GM23338 (cell line): Measurements from ENCODE around the gene DNTTIP2. TPM values are rescaled to one million over a fixed set of nuclear protein-coding genes. Genes with fewer than 3 reads are reported as not detected.

ENCODE experiments used
- ATAC-seq: fragments of 200-7000 bp; cut with Tn5 transposase; 3 replicates; pipeline ENCODE4 v1.9.1; 2020
- DNase-seq: peaks from one replicate; pipeline ENCODE4 v3.0.0-alpha.2; 2015; ENCODE audit warnings: low spot score
- H2AFZ ChIP-seq: fragments of 200-600 bp; sonication (generic); 2 replicates; pipeline ENCODE4 v1.8.0; 2016; ENCODE audit warnings: antibody characterized with exemption, mild to moderate bottlenecking, moderate library complexity
- H3F3A ChIP-seq: fragments of 200-600 bp; sonication (generic); replicated peaks from 2 replicates; pipeline ENCODE4 v1.8.0; 2017; ENCODE audit warnings: antibody characterized with exemption, mixed run types, low read depth
- H3K27ac ChIP-seq: fragments of 200-600 bp; sonication (generic); 2 replicates; pipeline ENCODE4 v1.6.1; 2016; ENCODE audit warnings: low read depth
- H3K27me3 ChIP-seq: fragments of 200-600 bp; sonication (generic); 2 replicates; pipeline ENCODE4 v1.8.0; 2016; ENCODE audit warnings: mild to moderate bottlenecking, mixed run types, moderate library complexity; ENCODE audit not compliant: insufficient read depth
- H3K36me3 ChIP-seq: fragments of 200-600 bp; sonication (generic); 2 replicates; pipeline ENCODE4 v1.8.0; 2016; ENCODE audit warnings: mild to moderate bottlenecking; ENCODE audit not compliant: insufficient read depth
- H3K4me1 ChIP-seq: fragments of 200-600 bp; sonication (generic); 2 replicates; pipeline ENCODE4 v1.8.0; 2016; ENCODE audit warnings: mild to moderate bottlenecking, moderate library complexity; ENCODE audit not compliant: insufficient read depth
- H3K4me2 ChIP-seq: fragments of 200-600 bp; sonication (generic); 2 replicates; pipeline ENCODE4 v1.7.1; 2017; ENCODE audit warnings: mixed run types
- H3K4me3 ChIP-seq: fragments of 200-600 bp; sonication (generic); 2 replicates; pipeline ENCODE4 v1.6.1; 2016; ENCODE audit warnings: mixed run types
- H3K79me2 ChIP-seq: fragments of 200-600 bp; sonication (generic); replicated peaks from 2 replicates; pipeline ENCODE4 v1.8.0; 2017; ENCODE audit warnings: mild to moderate bottlenecking; ENCODE audit not compliant: insufficient read depth
- H3K9me2 ChIP-seq: fragments of 200-600 bp; sonication (generic); 2 replicates; pipeline ENCODE4 v1.8.0; 2017; ENCODE audit not compliant: insufficient read depth
- H4K20me1 ChIP-seq: fragments of 200-600 bp; sonication (generic); replicated peaks from 2 replicates; pipeline ENCODE4 v1.8.0; 2017; ENCODE audit warnings: mild to moderate bottlenecking; ENCODE audit not compliant: insufficient read depth
- H3K27ac Mint-ChIP-seq: 2 replicates; pipeline ENCODE4 v1.8.0; 2020; ENCODE audit warnings: inconsistent platforms, mild to moderate bottlenecking, moderate library complexity, mixed read lengths
- H3K27me3 Mint-ChIP-seq: 3 replicates; pipeline ENCODE4 v1.8.0; 2022; ENCODE audit warnings: low read depth, mild to moderate bottlenecking, moderate library complexity, mixed read lengths, inconsistent platforms; ENCODE audit not compliant: insufficient read depth, poor library complexity
- H3K36me3 Mint-ChIP-seq: 3 replicates; pipeline ENCODE4 v1.8.0; 2021; ENCODE audit warnings: low read depth, mild to moderate bottlenecking, inconsistent platforms, moderate library complexity, mixed read lengths
- H3K4me1 Mint-ChIP-seq: 3 replicates; pipeline ENCODE4 v1.8.0; 2020; ENCODE audit warnings: mild to moderate bottlenecking, inconsistent platforms, mixed read lengths
- H3K4me3 Mint-ChIP-seq: 3 replicates; pipeline ENCODE4 v1.8.0; 2021; ENCODE audit warnings: moderate library complexity, mild to moderate bottlenecking, inconsistent platforms, mixed read lengths
- H3K9me3 Mint-ChIP-seq: 3 replicates; pipeline ENCODE4 v1.8.0; 2020; ENCODE audit warnings: moderate library complexity, mild to moderate bottlenecking, inconsistent platforms, mixed read lengths
- CREB1 ChIP-seq: fragments of 250-450 bp; sonication (Bioruptor Pico); IDR thresholded peaks from 2 replicates; pipeline ENCODE4 v1.5.0; 2020; ENCODE audit warnings: low read depth, mild to moderate bottlenecking, moderate library complexity
- EZH2 ChIP-seq: fragments of 200-600 bp; sonication (generic); IDR thresholded peaks from one replicate; pipeline ENCODE4 v1.8.0; 2017; ENCODE audit warnings: antibody characterized with exemption, mild to moderate bottlenecking, low read depth; ENCODE audit not compliant: unreplicated experiment
- EZH2phosphoT487 ChIP-seq: fragments of 200-600 bp; sonication (generic); IDR thresholded peaks from one replicate; pipeline ENCODE4 v1.8.1; 2018; ENCODE audit warnings: antibody characterized with exemption; ENCODE audit not compliant: unreplicated experiment
- NANOG ChIP-seq: IDR thresholded peaks from 2 replicates; pipeline ENCODE4 v1.6.1; 2016; ENCODE audit warnings: antibody characterized with exemption, borderline replicate concordance
- POLR2AphosphoS5 ChIP-seq: IDR thresholded peaks from 2 replicates; pipeline ENCODE4 v1.6.1; 2016; ENCODE audit warnings: antibody characterized with exemption, low read depth
- STAT1 ChIP-seq: IDR thresholded peaks from one replicate; pipeline ENCODE4 v1.6.1; 2016; ENCODE audit warnings: antibody characterized with exemption; ENCODE audit not compliant: unreplicated experiment
- ZNF331 ChIP-seq: fragments of 250-450 bp; sonication (Bioruptor Pico); IDR thresholded peaks from 2 replicates; pipeline ENCODE4 v1.5.0; 2020; ENCODE audit warnings: low read depth, mild to moderate bottlenecking, moderate library complexity
- polyA plus RNA-seq: library from polyadenylated mRNA; unstranded; fragments of >200 nt; fragmentation: Nextera tagmentation; extraction: Ambion mirVana; gene quantifications from 2 replicates; pipeline ENCODE4 v1.2.1, GENCODE V29; 2016
- total RNA-seq: library from RNA; depleted of rRNA; stranded (reverse); fragments of >200 nt; shearing (Covaris generic); gene quantifications from 2 replicates; pipeline ENCODE4 v1.2.3, GENCODE V29; 2014
- TF ChIP-seq, protein P1 (sequence below): IDR thresholded peaks from one replicate; pipeline ENCODE4 v1.6.1; 2018; ENCODE audit warnings: antibody characterized with exemption; ENCODE audit not compliant: unreplicated experiment

DNTTIP2 gene
- total and polyA plus RNA-seq, 2 experiments from 2014 or later, result 48.1 to 91.3 TPM

DNA sequence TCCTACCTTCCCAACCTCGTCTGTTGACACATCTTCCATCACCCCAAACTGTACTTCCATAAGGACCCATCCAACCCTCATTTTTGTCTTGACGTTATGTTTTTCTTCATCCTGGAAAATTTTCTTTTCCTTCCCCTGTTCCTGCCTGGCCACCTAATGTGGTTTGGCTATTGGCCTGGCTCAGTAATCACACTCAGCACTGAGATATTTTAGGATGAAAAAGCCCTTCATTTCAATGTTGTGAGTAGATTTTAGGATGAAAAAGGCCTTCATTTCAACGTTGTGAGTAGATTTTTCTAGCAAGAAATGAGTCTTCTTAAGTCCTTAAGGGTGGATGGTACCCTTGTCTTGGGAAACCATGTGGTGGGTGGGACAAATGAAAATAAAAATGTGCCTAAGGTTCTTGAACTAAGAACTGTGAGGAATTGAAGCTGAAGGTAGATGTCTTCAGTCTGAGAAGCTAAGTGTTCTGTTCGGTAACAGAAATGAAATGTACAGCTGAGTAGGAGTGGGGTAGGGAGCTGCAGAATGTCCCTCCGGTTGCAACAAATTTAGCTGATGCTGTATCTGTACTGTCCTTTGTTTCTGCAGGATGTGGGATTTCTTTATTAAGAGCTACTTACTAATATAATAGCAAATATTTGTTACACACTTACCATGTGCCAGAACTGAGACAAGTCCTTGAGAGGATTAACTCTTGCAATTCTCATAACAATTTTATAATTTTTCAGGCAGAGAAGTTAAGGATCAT lies 36.1 kb downstream of the DNTTIP2 start:
- Histone ChIP-seq H3K4me2 (no peak overlapping the region), H2AFZ (no peak overlapping the region), H3K27me3 (no peaks in the 10 kb centered on the region), H3F3A (peaks cover 4% of the 10 kb centered on the region; the same call in 1 of the 2 replicates), H3K36me3 (no peaks in the 10 kb centered on the region), H3K79me2 (no peaks in the 10 kb centered on the region), H3K4me1 (no peaks in the 10 kb centered on the region; the same call in 1 of the 2 replicates), H3K9me2 (peaks cover 3% of the 10 kb centered on the region; the same call in 1 of the 2 replicates), H3K27ac (no peak overlapping the region), H3K4me3 (no peak overlapping the region), H4K20me1 (no peaks in the 10 kb centered on the region)
- TF ChIP-seq, protein P1, sequence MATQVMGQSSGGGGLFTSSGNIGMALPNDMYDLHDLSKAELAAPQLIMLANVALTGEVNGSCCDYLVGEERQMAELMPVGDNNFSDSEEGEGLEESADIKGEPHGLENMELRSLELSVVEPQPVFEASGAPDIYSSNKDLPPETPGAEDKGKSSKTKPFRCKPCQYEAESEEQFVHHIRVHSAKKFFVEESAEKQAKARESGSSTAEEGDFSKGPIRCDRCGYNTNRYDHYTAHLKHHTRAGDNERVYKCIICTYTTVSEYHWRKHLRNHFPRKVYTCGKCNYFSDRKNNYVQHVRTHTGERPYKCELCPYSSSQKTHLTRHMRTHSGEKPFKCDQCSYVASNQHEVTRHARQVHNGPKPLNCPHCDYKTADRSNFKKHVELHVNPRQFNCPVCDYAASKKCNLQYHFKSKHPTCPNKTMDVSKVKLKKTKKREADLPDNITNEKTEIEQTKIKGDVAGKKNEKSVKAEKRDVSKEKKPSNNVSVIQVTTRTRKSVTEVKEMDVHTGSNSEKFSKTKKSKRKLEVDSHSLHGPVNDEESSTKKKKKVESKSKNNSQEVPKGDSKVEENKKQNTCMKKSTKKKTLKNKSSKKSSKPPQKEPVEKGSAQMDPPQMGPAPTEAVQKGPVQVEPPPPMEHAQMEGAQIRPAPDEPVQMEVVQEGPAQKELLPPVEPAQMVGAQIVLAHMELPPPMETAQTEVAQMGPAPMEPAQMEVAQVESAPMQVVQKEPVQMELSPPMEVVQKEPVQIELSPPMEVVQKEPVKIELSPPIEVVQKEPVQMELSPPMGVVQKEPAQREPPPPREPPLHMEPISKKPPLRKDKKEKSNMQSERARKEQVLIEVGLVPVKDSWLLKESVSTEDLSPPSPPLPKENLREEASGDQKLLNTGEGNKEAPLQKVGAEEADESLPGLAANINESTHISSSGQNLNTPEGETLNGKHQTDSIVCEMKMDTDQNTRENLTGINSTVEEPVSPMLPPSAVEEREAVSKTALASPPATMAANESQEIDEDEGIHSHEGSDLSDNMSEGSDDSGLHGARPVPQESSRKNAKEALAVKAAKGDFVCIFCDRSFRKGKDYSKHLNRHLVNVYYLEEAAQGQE, result no peak
- Mint-ChIP-seq H3K4me3 (no peak overlapping the region), H3K27me3 (peaks cover 17% of the 10 kb centered on the region), H3K4me1 (peaks cover 11% of the 10 kb centered on the region), H3K27ac (no peak overlapping the region), H3K9me3 (peaks cover 4% of the 10 kb centered on the region; the same call in 1 of the 3 replicates), H3K36me3 (peaks cover 12% of the 10 kb centered on the region; the same call in 2 of the 3 replicates)
- ATAC-seq (no peak), DNase-seq (no peak)

DNA sequence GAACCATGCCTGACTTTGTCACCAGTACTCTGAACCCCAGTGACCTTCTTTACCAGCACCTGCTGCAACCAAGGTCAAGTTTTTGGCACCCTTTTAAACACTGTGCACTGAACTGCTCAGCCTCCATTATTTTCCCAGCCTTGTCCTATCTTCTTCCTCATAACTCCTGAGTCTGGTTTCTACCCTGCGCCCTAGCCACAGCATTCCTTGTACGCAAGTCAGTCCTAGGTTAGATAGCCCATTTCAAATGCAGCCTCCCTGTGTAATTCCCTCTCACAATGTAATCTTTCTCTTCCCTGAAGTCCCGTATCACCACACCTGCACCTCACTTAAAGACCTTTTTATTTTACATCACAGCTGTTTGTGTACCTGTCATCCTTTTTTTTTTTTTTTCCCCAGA lies 37.2 kb downstream of the DNTTIP2 start:
- H2AFZ ChIP-seq, result no peak overlapping the region
- Mint-ChIP-seq H3K36me3 (peaks cover 15% of the 10 kb centered on the region), H3K27ac (no peak overlapping the region), H3K27me3 (peaks cover 7% of the 10 kb centered on the region), H3K9me3 (no peaks in the 10 kb centered on the region), H3K4me1 (peaks cover 17% of the 10 kb centered on the region), H3K4me3 (no peak overlapping the region)
- H3K79me2 ChIP-seq, result no peaks in the 10 kb centered on the region
- H3K9me2 ChIP-seq, result peaks cover 9% of the 10 kb centered on the region
- no peak overlapping the region for H3K4me3 ChIP-seq
- H4K20me1 ChIP-seq, result no peaks in the 10 kb centered on the region
- no peaks in the 10 kb centered on the region for H3K36me3 ChIP-seq
- H3K27ac ChIP-seq, result no peak overlapping the region
- TF ChIP-seq STAT1, result no peak
- no peak for TF ChIP-seq EZH2
- no peaks in the 10 kb centered on the region; the same call in 1 of the 2 replicates for H3K4me1 ChIP-seq
- peaks cover 4% of the 10 kb centered on the region; the same call in 1 of the 2 replicates for H3F3A ChIP-seq
- no peak overlapping the region for H3K4me2 ChIP-seq
- no peaks in the 10 kb centered on the region for H3K27me3 ChIP-seq
- no peak for ATAC-seq
- no peak for DNase-seq

DNA sequence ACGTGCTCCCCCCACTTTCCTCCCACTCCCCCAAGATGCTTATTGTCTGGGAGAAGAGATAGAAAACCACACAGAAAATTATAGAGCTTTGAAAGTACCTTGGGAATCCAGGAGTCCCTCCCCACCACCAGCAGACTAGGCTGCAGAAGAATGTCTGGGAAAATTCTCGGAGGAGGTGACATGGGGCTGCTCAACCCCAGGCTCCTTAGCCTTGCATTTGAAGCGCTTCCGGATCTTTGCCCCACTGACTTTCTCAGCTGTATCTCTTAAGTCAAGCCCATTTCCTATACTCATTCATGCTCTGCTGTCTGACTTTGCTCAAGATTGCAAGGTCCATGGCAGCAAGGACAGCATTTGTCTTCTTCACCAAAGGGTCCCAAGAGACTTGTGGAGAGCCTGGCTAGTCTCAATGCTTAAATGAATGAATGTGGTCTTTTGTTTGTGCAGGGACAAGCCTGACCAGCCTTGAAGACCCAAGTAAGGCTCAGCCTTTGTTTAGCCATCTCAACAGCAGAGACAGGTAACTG lies 38.0 kb downstream of the DNTTIP2 start:
- no peak overlapping the region for H3K4me3 ChIP-seq
- no peak for DNase-seq
- no peak overlapping the region for H3K4me2 ChIP-seq
- Mint-ChIP-seq H3K4me3 (no peak overlapping the region), H3K4me1 (peaks cover 22% of the 10 kb centered on the region), H3K9me3 (peaks cover 5% of the 10 kb centered on the region), H3K27ac (no peak overlapping the region), H3K36me3 (peaks cover 22% of the 10 kb centered on the region), H3K27me3 (peaks cover 3% of the 10 kb centered on the region)
- no peaks in the 10 kb centered on the region for H4K20me1 ChIP-seq
- H3K27ac ChIP-seq, result no peak overlapping the region
- H3K27me3 ChIP-seq, result no peaks in the 10 kb centered on the region
- no peak for ATAC-seq
- no peaks in the 10 kb centered on the region for H3K79me2 ChIP-seq
- no peaks in the 10 kb centered on the region for H3K36me3 ChIP-seq
- peaks cover 9% of the 10 kb centered on the region for H3K9me2 ChIP-seq
- H3F3A ChIP-seq, result peaks cover 4% of the 10 kb centered on the region; the same call in 1 of the 2 replicates
- no peaks in the 10 kb centered on the region; the same call in 1 of the 2 replicates for H3K4me1 ChIP-seq
- H2AFZ ChIP-seq, result no peak overlapping the region
- TF ChIP-seq EZH2phosphoT487 (no peak), EZH2 (no peak), NANOG (no peak), CREB1 (CRISPR knock-in tag) (no peak), POLR2AphosphoS5 (no peak), ZNF331 (no peak)
- TF ChIP-seq, protein P1, result no peak
